ENCODE results near the gene ADAT2. TPM values are rescaled to one million over a fixed set of nuclear protein-coding genes. Genes with fewer than 3 reads are reported as not detected.

Gene ADAT2
- total and polyA plus RNA-seq, 11 donors, result 0.75 to 3.0 (median 1.5) TPM

DNA sequence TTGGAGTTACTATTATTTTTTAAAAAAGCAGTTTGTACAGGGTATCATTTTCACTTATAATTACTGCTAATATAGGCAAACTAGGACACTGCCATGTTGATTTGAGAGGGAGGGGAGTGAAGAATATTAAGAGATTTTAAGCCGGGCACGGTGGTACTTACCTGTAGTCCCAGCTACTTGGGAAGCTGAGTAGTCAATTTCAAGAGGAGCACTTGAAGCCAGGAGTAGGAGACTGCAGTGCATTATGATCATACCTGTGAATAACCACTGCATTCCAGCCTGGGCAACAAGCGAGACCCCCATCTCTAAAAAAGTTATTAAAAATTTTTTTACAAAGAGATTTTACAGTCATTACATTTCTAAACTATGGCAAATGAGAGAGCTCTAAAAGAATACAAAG is 35.7 kb downstream of the ADAT2 start:
- no peaks in the 10 kb centered on the region for H3K36me3 ChIP-seq

DNA sequence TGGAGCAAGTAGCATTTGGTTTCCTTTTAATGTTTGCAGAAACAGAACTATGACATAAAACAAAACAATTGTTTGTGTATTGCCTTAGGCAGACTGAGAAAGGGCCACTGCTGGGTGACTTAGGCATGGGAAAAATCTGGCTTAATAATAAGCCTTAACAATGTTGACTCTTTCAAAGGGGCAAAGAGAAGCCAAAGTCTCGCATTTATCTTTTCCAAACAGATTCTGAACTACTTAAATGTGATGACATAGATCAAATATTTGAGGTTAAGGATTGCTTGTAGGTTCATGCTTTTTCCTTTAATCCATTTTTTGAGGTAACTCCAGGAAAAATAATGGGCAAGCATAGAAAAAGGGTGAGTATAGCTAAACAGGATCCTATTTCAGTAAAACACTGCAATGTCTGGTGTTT is 39.6 kb downstream of the ADAT2 start:
- Histone ChIP-seq H3K27me3 (no peaks in the 10 kb centered on the region), H3K4me1 (no peaks in the 10 kb centered on the region), H3K9me3 (no peaks in the 10 kb centered on the region), H3K4me3 (no peak overlapping the region), H3K27ac (no peak overlapping the region), H3K36me3 (no peaks in the 10 kb centered on the region)
- intact Hi-C loops (cut with DNase I), result no loop called here
- no peak for DNase-seq
- WGBS, 4 donors, result 68 to 90% (median 77%) methylated on average over 1 of the region's 1 CpG
- TF ChIP-seq POLR2A (IDR thresholded peaks at IDR 0.05), result no peak
- TF ChIP-seq, protein P1, sequence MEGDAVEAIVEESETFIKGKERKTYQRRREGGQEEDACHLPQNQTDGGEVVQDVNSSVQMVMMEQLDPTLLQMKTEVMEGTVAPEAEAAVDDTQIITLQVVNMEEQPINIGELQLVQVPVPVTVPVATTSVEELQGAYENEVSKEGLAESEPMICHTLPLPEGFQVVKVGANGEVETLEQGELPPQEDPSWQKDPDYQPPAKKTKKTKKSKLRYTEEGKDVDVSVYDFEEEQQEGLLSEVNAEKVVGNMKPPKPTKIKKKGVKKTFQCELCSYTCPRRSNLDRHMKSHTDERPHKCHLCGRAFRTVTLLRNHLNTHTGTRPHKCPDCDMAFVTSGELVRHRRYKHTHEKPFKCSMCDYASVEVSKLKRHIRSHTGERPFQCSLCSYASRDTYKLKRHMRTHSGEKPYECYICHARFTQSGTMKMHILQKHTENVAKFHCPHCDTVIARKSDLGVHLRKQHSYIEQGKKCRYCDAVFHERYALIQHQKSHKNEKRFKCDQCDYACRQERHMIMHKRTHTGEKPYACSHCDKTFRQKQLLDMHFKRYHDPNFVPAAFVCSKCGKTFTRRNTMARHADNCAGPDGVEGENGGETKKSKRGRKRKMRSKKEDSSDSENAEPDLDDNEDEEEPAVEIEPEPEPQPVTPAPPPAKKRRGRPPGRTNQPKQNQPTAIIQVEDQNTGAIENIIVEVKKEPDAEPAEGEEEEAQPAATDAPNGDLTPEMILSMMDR (IDR thresholded peaks at IDR 0.05), result no peak
- ATAC-seq, result no peak

More for the DNA sequence above, 35.7 kb downstream of the ADAT2 start:
- WGBS, 4 donors, result 90 to 95% (median 93%) methylated on average over 3 of the region's 3 CpGs
- ATAC-seq, result no peak
- no peak for DNase-seq
- H3K9me3 ChIP-seq, result no peaks in the 10 kb centered on the region
- TF ChIP-seq POLR2A (IDR thresholded peaks at IDR 0.05), result no peak
- TF ChIP-seq, protein P1 (IDR thresholded peaks at IDR 0.05), result no peak
- intact Hi-C loops (cut with DNase I), result no loop called here
- no peak overlapping the region for H3K27ac ChIP-seq
- H3K4me1 ChIP-seq, result no peaks in the 10 kb centered on the region
- no peaks in the 10 kb centered on the region for H3K27me3 ChIP-seq
- H3K4me3 ChIP-seq, result no peak overlapping the region

DNA sequence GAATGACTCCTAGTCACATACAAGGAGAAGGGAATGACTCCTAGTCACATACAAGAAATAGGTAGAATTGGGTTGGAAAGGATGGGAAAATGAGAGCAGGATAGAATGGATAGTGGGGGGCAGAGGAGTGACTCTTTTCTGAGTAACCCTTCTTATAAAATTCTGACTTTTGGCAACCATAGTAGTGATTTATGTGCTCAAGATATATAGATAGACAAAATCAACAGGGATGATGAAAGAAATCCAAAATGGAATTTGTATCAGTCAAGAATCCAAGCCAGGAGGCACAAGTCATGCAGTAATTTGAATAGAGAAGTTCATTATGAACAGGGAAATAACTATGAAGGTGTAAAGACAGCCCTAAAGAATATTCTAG is 41.7 kb downstream of the ADAT2 start:
- Histone ChIP-seq H3K4me1 (no peaks in the 10 kb centered on the region), H3K36me3 (no peaks in the 10 kb centered on the region), H3K27ac (no peak overlapping the region), H3K4me3 (no peak overlapping the region), H3K9me3 (no peaks in the 10 kb centered on the region), H3K27me3 (no peaks in the 10 kb centered on the region)
- DNase-seq (no peak), ATAC-seq (no peak)
- TF ChIP-seq, protein P1 (IDR thresholded peaks at IDR 0.05), result no peak
- no peak for TF ChIP-seq POLR2A (IDR thresholded peaks at IDR 0.05)
- intact Hi-C loops (cut with DNase I), result no loop called here

DNA sequence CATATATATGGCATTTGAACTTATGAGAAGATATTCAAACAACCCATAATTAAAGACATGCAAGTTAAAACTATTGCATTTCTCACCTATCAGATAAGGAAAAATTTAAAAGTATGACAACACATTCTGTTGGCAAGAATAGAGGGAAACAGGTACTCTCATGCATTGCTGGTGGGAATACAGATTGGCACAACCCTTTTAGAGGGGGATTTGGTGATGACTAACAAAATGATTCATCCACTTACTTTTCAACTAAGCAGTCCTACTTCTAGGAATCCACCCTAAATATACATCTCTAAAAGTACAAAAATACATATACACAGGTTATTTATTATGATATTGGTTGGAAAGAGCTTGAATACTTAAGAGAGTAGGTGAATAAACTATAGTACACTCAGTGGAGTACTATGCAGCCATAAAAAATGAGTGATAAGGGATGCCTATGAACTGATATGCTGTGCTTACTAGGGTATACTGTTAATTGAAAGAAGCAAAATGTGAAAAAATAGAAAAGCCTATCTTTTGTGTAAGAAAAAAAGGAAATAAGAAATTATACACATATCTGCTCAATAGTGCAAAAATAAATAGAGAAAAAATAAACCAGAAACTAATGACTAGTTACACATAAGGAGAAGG is 42.2 kb downstream of the ADAT2 start:
- H3K9me3 ChIP-seq, result no peaks in the 10 kb centered on the region
- H3K4me3 ChIP-seq, result no peak overlapping the region
- no peak for ATAC-seq
- DNase-seq, result no peak
- no peaks in the 10 kb centered on the region for H3K36me3 ChIP-seq
- no peak overlapping the region for H3K27ac ChIP-seq
- no peaks in the 10 kb centered on the region for H3K4me1 ChIP-seq
- no peaks in the 10 kb centered on the region for H3K27me3 ChIP-seq
- intact Hi-C loops (cut with DNase I), result no loop called here
- TF ChIP-seq, protein P1 (IDR thresholded peaks at IDR 0.05), result no peak
- TF ChIP-seq POLR2A (IDR thresholded peaks at IDR 0.05), result no peak

All from heart left ventricle (tissue), 16 donors.